HEK293T (cell line): ENCODE results near the gene OR2F1.

Experiments
- CTCF ChIA-PET: fragments of 350-600 bp; formaldehyde crosslinking; extraction: SDS; loops from one replicate; lab custom pipeline; 2021; ENCODE audit warnings: antibody characterized with exemption, inconsistent platforms; lab: Yijun Ruan, JAX
- POLR2A ChIA-PET: fragments of 350-600 bp; formaldehyde crosslinking; extraction: SDS; loops from one replicate; lab custom pipeline; 2020; ENCODE audit warnings: antibody characterized with exemption, inconsistent platforms; lab: Yijun Ruan, JAX
- DNase-seq: peaks from one replicate; pipeline ENCODE4 v3.0.0; 2012; ENCODE audit warnings: mixed read lengths; ENCODE audit errors: extremely low spot score
- ARNT ChIP-seq: fragments of 450-650 bp; IDR thresholded peaks from 2 replicates; pipeline ENCODE4 v1.6.1; 2017; ENCODE audit warnings: mild to moderate bottlenecking
- BHLHE40 ChIP-seq: fragments of 450-650 bp; IDR thresholded peaks from 2 replicates; pipeline ENCODE4 v1.6.1; 2016; ENCODE audit warnings: mild to moderate bottlenecking, moderate library complexity, borderline replicate concordance
- CTBP1 ChIP-seq: fragments of 450-650 bp; IDR thresholded peaks from 2 replicates; pipeline ENCODE4 v1.6.1; 2016; ENCODE audit warnings: borderline replicate concordance
- ELF4 ChIP-seq: fragments of 450-650 bp; IDR thresholded peaks from 2 replicates; pipeline ENCODE4 v1.6.1; 2017; ENCODE audit warnings: antibody characterized with exemption
- FOXA1 ChIP-seq: fragments of 450-650 bp; IDR thresholded peaks from 2 replicates; pipeline ENCODE4 v1.6.1; 2016; ENCODE audit warnings: mild to moderate bottlenecking
- FOXK2 ChIP-seq: fragments of 450-650 bp; IDR thresholded peaks from 2 replicates; pipeline ENCODE4 v1.6.1; 2016; ENCODE audit warnings: mild to moderate bottlenecking
- FOXM1 ChIP-seq: fragments of 450-650 bp; IDR thresholded peaks from 2 replicates; pipeline ENCODE4 v1.6.1; 2017; ENCODE audit warnings: mild to moderate bottlenecking, borderline replicate concordance
- HDGF ChIP-seq: fragments of 450-650 bp; IDR thresholded peaks from 2 replicates; pipeline ENCODE4 v1.6.1; 2017; ENCODE audit warnings: antibody characterized with exemption, borderline replicate concordance
- L3MBTL2 ChIP-seq: fragments of 450-650 bp; conservative IDR thresholded peaks from 2 replicates; pipeline ENCODE4 v1.6.1; 2016; ENCODE audit warnings: mild to moderate bottlenecking
- LEF1 ChIP-seq: fragments of 450-650 bp; IDR thresholded peaks from 2 replicates; pipeline ENCODE4 v1.6.1; 2017; ENCODE audit warnings: mild to moderate bottlenecking, borderline replicate concordance
- NFRKB ChIP-seq: fragments of 450-650 bp; IDR thresholded peaks from 2 replicates; pipeline ENCODE4 v1.6.1; 2016; ENCODE audit warnings: mild to moderate bottlenecking, moderate library complexity
- SP1 ChIP-seq: fragments of 450-650 bp; IDR thresholded peaks from 2 replicates; pipeline ENCODE4 v1.6.1; 2017
- SUZ12 ChIP-seq: fragments of 450-650 bp; IDR thresholded peaks from 2 replicates; pipeline ENCODE4 v1.6.1; 2016; ENCODE audit warnings: mild to moderate bottlenecking
- TARDBP ChIP-seq: fragments of 450-650 bp; IDR thresholded peaks from 2 replicates; pipeline ENCODE4 v1.6.1; 2016
- ZNF384 ChIP-seq: fragments of 450-650 bp; IDR thresholded peaks from 2 replicates; pipeline ENCODE4 v1.6.1; 2016
- TF ChIP-seq, protein P1 (sequence below): fragments of 450-650 bp; IDR thresholded peaks from 2 replicates; pipeline ENCODE4 v1.6.1; 2016

Gene OR2F1

DNA sequence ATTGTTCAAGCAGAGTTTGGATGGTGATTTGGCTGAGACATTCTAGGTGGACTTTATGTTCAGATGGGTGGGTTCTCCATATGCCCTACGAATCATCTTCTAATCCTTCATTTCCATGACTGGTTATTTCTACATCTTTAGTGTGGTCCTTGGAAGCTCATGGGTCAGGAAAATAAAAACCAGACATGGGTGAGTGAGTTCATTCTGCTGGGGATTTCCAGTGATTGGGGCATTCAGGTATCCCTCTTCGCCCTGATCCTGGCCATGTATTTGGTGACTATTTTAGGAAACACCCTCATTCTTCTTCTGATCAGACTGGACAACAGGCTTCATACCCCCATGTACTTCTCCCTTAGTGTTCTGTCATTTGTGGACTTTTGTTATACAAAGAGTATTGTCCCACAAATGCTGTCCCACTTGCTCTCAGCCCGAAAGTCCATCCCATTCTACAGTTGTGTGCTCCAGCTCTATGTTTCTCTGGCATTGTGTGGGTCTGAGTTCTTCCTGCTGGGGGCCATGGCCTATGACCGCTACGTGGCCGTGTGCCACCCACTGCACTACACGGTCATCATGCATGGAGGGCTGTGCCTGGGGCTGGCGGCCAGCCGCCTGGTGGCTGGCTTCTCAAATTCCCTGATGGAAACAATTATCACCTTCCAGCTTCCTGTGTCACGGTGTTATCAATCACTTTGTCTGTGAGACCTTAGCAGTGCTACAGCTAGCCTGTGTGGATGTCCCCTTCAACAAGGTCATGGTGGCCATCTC lies 26.3 kb downstream of the OR2F1 start:
- CTCF ChIA-PET, result no interaction called here
- DNase-seq, result no peak
- POLR2A ChIA-PET, result no interaction called here
- no peak for TF ChIP-seq HDGF
- TF ChIP-seq ARNT, result no peak
- TF ChIP-seq BHLHE40, result no peak
- no peak for TF ChIP-seq L3MBTL2
- no peak for TF ChIP-seq NFRKB
- TF ChIP-seq CTBP1, result no peak
- no peak for TF ChIP-seq LEF1
- TF ChIP-seq TARDBP, result no peak
- no peak for TF ChIP-seq ZNF384
- TF ChIP-seq FOXA1, result no peak
- no peak for TF ChIP-seq SP1
- no peak for TF ChIP-seq SUZ12
- TF ChIP-seq FOXM1, result no peak
- TF ChIP-seq ELF4, result no peak
- no peak for TF ChIP-seq FOXK2

DNA sequence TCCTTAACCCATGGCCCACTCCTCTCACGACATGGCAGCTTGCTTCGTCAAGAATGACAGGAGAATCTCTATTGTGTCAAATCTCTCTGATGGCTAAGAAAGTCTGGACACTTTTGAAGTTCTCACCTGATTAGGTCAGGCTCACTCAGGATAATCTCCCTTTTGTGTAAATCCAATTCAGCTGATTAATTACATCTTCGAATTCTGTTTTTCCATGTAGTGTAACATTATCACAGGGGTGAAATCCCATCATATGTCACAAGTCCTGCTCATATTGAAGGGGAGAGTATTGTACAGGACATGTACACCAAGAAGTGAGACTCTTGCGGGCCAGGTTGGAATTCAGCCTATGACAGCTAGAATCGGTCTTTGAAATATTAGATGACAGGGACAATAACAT lies 29.3 kb downstream of the OR2F1 start:
- POLR2A ChIA-PET, result no interaction called here
- CTCF ChIA-PET, result no interaction called here
- DNase-seq, result no peak
- TF ChIP-seq HDGF (no peak), TARDBP (no peak), FOXA1 (no peak), L3MBTL2 (no peak), NFRKB (no peak), FOXM1 (no peak), FOXK2 (no peak), CTBP1 (no peak), ARNT (no peak), SP1 (no peak), BHLHE40 (no peak), ZNF384 (no peak), ELF4 (no peak), SUZ12 (no peak), LEF1 (no peak)
- TF ChIP-seq, protein P1, sequence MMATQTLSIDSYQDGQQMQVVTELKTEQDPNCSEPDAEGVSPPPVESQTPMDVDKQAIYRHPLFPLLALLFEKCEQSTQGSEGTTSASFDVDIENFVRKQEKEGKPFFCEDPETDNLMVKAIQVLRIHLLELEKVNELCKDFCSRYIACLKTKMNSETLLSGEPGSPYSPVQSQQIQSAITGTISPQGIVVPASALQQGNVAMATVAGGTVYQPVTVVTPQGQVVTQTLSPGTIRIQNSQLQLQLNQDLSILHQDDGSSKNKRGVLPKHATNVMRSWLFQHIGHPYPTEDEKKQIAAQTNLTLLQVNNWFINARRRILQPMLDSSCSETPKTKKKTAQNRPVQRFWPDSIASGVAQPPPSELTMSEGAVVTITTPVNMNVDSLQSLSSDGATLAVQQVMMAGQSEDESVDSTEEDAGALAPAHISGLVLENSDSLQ, result no peak

DNA sequence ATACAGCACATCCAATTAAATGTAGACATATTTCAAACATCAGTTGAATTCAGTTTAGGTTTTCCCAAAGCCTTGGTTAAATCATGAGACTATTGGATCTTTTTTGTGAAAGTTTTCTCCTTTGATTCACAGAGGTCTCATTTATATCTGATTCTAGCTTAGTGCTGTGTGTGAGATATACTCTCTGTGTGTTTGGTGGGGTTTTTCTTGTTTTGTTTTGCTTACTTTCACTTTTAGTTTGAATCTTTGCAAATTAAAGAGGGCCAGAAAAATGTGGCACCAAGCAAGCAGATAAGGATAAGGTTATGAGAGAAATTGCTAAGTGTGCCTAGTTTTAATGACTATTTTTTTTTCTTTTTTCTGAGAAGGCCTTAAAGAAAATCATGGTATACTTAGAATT lies 32.9 kb downstream of the OR2F1 start:
- ChIA-PET CTCF (interaction anchor here (0.6 kb wide), 1 partner anchor 30 kb away, joined by 5 read pairs; no protein-coding TSS in a partner anchor), POLR2A (no interaction called here)
- TF ChIP-seq TARDBP (no peak), SUZ12 (no peak), L3MBTL2 (no peak), NFRKB (no peak), BHLHE40 (no peak), FOXM1 (no peak), ARNT (no peak), ELF4 (no peak), SP1 (no peak)
- TF ChIP-seq, protein P1, result no peak
- no peak for DNase-seq

DNA sequence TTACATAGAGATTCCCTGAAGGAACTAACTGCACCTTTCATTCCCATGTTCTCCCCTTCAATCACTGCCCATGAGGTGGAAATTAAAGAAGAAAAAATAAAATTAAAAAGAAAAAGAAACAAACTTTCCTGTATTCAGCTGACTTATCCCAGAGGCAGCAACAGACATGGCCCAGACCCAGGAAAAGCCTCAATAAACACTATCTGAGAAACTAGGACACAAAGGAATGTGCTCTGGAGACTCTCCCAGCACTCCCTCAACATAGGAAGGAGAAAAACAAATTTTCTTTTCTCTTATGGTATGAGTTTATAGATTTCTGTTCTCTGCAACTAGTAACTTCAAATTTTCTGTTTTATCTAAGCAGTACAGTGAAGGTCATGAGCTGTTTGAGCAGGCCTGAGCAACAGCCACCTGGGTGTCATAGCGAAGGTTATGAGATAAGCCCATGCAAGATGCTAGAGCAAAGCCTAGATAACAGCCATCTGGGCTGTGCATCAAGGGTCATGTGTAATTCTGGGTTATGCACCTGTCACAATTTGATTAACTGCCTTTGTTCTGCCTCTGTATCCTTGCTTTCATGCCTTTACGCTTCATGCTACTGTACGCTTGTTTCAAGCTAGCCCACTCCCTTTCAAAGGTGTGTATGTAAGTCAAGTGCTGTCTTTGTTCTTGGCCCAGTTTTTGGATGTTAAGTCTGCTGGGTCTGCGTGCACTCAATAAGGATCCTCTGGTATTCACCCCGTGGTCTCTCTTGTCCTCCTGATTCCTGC lies 34.5 kb downstream of the OR2F1 start:
- TF ChIP-seq LEF1, result no peak
- no peak for TF ChIP-seq FOXA1
- TF ChIP-seq, protein P1, result no peak
- no peak for TF ChIP-seq L3MBTL2
- no peak for TF ChIP-seq SP1
- no peak for TF ChIP-seq FOXM1
- no peak for TF ChIP-seq SUZ12
- TF ChIP-seq BHLHE40, result no peak
- no peak for TF ChIP-seq ARNT
- TF ChIP-seq TARDBP, result no peak
- TF ChIP-seq HDGF, result no peak
- CTCF ChIA-PET, result no interaction called here
- no peak for DNase-seq
- POLR2A ChIA-PET, result no interaction called here

DNA sequence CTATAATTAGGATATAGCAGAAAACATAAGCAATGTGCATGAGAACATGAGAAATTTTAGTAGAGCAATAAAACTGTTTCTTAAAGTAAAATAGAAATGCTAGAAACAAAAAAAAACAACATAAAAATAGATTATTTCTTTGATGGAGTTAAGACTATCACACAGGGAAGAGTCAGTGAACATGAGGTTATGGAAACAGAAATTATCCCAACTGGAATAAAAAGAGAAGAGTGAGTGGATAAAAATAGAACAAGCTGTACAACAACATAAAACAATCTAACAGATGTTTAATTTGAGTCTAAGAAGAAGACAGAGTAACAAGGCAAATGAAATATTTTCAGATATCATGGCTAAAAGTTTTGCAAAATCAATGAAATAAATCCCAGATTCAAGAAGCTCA lies 38.0 kb downstream of the OR2F1 start:
- ChIA-PET CTCF (no interaction called here), POLR2A (no interaction called here)
- no peak for TF ChIP-seq FOXA1
- no peak for DNase-seq

DNA sequence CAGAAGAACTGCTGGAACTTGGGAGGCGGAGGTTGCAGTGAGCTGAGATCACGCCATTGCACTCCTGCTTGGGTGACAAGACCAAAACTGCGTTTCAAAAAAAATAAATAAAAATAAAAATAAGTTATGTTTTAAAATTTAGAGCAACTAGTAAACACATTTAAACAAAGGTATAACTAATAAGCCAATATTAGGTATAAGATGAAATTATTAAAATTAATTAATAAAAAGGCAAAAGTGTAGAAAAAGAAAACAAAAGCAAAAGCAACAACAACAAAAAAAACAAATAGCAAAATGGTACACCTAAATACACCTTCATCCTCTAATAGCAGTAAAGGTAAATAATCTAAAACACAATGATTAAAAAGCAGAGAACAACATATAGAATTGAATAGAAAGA lies 39.3 kb downstream of the OR2F1 start:
- no peak for TF ChIP-seq ZNF384
- TF ChIP-seq, protein P1, result no peak
- no peak for TF ChIP-seq LEF1
- no peak for TF ChIP-seq ARNT
- no peak for TF ChIP-seq NFRKB
- no peak for TF ChIP-seq SUZ12
- no peak for TF ChIP-seq FOXM1
- DNase-seq, result no peak
- POLR2A ChIA-PET, result no interaction called here
- CTCF ChIA-PET, result no interaction called here
